HUES48 (cell line): ENCODE results near the gene IKZF2.

Experiments used
- H3K27ac ChIP-seq: one replicate; pipeline ENCODE4 v1.7.0; 2013; ENCODE audit warnings: low read depth, low read length, inconsistent platforms
- H3K27me3 ChIP-seq: 2 replicates; pipeline ENCODE4 v1.6.1; 2013; ENCODE audit warnings: mild to moderate bottlenecking, low read length; ENCODE audit not compliant: control insufficient read depth, insufficient read depth
- H3K36me3 ChIP-seq: 2 replicates; pipeline ENCODE4 v1.6.1; 2013; ENCODE audit warnings: low read length; ENCODE audit not compliant: control insufficient read depth, insufficient read depth
- H3K4me1 ChIP-seq: 2 replicates; pipeline ENCODE4 v1.6.1; 2013; ENCODE audit warnings: mild to moderate bottlenecking, low read length; ENCODE audit not compliant: control insufficient read depth, insufficient read depth
- H3K4me3 ChIP-seq: 2 replicates; pipeline ENCODE4 v1.5.1; 2013; ENCODE audit warnings: mild to moderate bottlenecking, low read depth, low read length
- H3K9ac ChIP-seq: 2 replicates; pipeline ENCODE4 v1.6.1; 2013; ENCODE audit warnings: mild to moderate bottlenecking, low read depth, low read length, moderate library complexity
- H3K9me3 ChIP-seq: 2 replicates; pipeline ENCODE4 v1.6.1; 2013; ENCODE audit warnings: low read length; ENCODE audit not compliant: control insufficient read depth, insufficient read depth

Gene IKZF2

DNA sequence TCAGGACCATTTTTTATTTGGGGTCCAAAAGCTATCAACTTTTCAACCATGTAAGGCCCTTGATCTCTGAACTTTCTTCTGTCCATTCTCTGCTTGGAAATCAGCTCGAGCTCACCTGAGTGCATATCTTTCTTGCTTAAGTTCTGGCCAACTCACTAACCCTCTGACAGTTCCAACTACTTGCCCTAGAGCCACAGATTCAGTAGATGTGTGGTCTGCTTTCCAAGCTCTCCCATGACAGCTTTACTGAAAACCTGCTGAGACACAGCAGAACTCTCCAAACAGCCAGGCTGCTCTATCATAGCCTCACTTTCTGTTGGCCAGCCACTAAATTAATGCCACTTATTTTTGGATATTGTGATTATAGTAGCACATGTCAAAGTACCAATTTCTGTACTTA, 21.2 kb upstream of the IKZF2 start:
- Histone ChIP-seq H3K4me1 (peaks cover under 1% of the 10 kb centered on the region; the same call in 1 of the 2 replicates), H3K4me3 (no peak overlapping the region), H3K9me3 (no peaks in the 10 kb centered on the region), H3K27ac (no peak overlapping the region), H3K27me3 (no peaks in the 10 kb centered on the region), H3K36me3 (no peaks in the 10 kb centered on the region), H3K9ac (no peak overlapping the region)

DNA sequence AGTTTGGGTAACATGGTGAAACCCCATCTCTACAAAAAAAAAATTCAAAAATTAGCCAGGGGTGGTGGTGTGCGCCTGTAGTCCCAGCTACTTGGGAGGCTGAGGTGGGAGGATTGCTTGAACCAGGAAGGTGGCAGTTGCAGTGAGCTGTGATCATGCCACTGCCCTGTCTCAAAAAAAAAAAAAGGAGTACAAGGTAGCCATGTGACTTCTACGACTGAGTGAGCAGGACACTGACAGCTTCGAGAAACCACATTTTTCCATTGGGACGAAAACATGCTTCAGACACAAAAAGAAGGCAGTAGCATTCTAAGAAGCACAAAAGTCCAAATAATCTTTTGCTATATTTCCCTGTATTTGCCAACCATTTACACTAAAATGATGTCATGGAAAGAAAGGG, 19.7 kb upstream of the IKZF2 start:
- Histone ChIP-seq H3K27me3 (no peaks in the 10 kb centered on the region), H3K36me3 (no peaks in the 10 kb centered on the region), H3K4me1 (peaks cover 5% of the 10 kb centered on the region; the same call in 1 of the 2 replicates), H3K27ac (no peak overlapping the region), H3K9me3 (no peaks in the 10 kb centered on the region), H3K4me3 (no peak overlapping the region), H3K9ac (no peak overlapping the region)

DNA sequence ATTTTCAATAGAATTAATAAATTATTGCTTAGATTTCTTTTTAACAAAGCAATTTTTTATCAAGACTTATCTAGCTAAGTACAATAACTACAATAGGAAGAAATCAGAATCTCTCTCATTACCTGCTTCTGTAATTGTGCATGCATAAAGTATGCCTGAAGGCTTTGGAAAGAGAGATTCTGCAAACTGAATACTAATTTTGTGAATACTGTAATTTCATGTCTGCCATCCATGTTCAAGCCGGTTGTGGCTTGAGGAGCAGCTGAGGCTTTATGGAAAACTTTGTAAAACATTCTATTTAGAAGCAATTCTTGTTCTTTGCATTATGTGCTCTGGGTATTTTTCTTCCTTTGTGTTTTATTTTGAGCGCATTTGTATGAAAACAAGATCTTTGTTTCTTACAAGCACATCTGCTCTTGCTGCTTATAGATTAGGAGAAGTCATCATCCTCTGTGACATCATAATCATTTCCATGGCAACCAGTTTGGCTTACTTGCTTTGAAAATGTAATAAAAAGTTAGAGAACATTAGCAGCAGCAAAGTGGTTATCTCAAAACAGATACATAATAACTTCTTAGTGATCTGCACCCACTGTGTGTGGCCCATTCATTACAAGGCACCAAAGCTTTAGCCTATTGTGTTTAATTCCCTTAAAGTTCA, 16.0 kb upstream of the IKZF2 start:
- no peak overlapping the region for H3K9ac ChIP-seq
- no peaks in the 10 kb centered on the region for H3K9me3 ChIP-seq
- H3K36me3 ChIP-seq: no peaks in the 10 kb centered on the region
- no peak overlapping the region for H3K4me3 ChIP-seq
- H3K4me1 ChIP-seq: peaks cover 5% of the 10 kb centered on the region; the same call in 1 of the 2 replicates
- no peaks in the 10 kb centered on the region for H3K27me3 ChIP-seq
- H3K27ac ChIP-seq: no peak overlapping the region

DNA sequence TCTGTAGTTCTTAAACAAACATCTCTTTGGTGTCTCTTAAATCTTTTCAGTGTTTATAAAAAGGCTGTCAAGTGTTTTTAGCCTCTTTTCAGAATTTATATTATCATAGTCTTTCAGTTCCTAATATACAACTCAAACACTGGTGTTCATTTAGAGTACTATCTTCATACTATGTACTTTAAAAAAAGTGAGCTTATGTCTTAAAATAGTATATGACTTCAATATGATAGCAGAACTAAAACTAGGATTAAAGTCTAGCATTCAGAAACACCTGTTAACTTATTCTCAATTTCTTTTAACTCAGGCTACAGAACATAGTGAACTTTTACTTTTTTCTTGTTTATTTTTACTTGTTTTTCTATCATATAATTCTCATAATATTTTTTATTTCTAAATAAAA, 14.7 kb upstream of the IKZF2 start:
- Histone ChIP-seq H3K27me3 (no peaks in the 10 kb centered on the region), H3K36me3 (no peaks in the 10 kb centered on the region), H3K9me3 (no peaks in the 10 kb centered on the region), H3K9ac (no peak overlapping the region), H3K27ac (no peak overlapping the region), H3K4me3 (no peak overlapping the region), H3K4me1 (peaks cover 5% of the 10 kb centered on the region; the same call in 1 of the 2 replicates)

DNA sequence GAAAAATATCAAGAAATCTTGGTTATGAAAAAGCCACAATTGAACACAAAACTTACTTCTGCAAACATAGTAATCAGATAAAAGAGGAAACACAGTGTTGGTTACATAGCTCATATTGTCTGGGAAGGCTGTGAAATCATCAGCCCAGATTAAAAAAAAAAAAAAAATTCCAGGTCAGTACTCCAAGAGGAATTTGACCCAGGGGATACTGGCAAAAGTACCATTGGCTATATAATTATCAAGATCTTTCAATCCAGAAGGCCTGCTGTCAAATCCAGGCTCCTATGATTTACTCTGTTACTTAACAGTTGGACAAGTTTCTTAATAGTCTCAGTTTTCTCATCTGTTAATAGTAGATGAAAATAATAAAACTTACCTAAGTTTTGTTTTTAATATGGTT, 12.9 kb upstream of the IKZF2 start:
- no peak overlapping the region for H3K27ac ChIP-seq
- no peaks in the 10 kb centered on the region for H3K9me3 ChIP-seq
- no peaks in the 10 kb centered on the region for H3K27me3 ChIP-seq
- no peak overlapping the region for H3K9ac ChIP-seq
- H3K4me3 ChIP-seq: no peak overlapping the region
- peaks cover 5% of the 10 kb centered on the region; the same call in 1 of the 2 replicates for H3K4me1 ChIP-seq
- no peaks in the 10 kb centered on the region for H3K36me3 ChIP-seq

DNA sequence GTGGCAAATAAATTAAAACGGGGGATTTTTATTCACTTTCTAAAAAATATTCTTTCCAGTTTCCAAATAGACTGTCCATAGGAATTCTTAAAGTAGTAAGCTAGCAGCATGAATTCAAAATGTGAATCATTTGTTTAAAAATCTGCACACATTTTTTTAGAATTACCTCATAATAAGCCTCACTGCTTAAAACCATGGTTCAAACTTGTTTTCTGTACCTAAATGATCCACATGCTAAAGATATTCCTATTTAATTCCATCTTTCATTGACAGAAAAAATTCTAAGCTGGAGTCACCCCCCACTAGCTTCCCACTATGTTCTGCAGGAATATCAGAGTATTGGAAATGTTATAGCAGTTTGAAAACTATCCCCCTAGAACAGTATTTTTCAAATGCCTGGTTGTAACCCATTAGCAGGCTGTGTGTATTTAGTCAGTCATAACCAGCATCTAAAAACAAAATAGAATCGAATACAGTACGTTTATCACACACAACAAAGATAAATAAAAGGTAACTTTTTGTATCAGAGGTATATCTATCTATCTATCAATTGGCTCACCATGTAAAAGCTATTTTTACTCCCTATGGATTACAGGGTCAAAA, 11.2 kb upstream of the IKZF2 start:
- Histone ChIP-seq H3K4me3 (no peak overlapping the region), H3K27ac (no peak overlapping the region), H3K9me3 (no peaks in the 10 kb centered on the region), H3K36me3 (no peaks in the 10 kb centered on the region), H3K9ac (no peak overlapping the region), H3K4me1 (peaks cover 4% of the 10 kb centered on the region; the same call in 1 of the 2 replicates), H3K27me3 (no peaks in the 10 kb centered on the region)

DNA sequence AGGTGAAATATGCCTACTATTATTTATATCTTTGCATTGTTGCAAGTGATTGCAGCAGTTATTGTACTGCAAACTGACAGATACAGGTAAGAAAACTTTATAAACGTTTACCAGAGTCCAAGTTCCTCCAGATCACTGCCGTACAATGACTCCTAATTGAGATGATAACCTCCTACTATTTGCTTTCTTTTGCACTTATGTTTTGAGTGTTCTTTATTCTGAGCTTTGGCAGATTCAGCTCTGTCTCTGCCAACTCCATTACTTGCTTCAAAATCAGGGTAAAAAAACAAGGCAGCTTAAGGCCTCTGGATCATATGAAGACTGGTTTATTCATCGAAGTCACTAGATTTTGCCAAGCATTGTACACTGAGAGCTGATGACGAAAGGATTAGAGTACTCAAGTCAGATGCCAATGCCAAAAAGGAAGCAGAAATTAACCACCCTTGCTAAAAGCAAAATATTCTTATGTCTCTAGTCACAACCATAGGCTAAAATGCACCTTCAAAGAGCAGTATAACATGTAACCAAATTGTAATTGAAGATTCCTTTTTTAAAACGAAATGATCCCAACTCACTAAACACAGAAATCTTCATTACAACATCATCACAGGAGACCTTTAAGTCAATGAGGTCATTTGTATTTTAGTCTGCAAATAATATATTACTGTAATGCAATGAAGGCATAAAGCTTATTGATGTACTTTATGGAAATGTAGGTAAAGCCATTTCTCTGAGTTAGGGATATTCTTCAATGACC, 10.5 kb upstream of the IKZF2 start:
- no peak overlapping the region for H3K27ac ChIP-seq
- H3K9ac ChIP-seq: no peak overlapping the region
- H3K9me3 ChIP-seq: no peaks in the 10 kb centered on the region
- no peak overlapping the region for H3K4me3 ChIP-seq
- no peaks in the 10 kb centered on the region for H3K4me1 ChIP-seq
- no peaks in the 10 kb centered on the region for H3K36me3 ChIP-seq
- no peaks in the 10 kb centered on the region for H3K27me3 ChIP-seq

DNA sequence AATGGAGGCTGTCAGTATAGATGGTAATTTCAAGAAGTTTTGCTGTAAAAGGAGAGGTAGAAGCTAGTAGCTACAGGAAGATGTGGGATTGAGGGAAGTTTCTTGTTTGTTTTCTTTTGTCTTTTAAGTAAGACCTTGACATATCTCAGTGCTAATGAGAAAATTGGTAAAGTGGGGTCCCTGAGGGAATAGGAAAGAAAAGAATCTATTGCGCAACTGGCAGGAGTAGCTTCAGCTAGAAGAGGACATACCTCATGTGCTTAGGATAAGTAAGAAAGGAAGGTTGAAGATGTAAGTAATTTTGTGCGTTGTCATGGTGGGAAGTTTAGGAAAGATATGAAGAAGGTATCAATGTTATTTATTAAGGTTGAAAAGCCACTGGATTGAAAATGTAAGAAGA, 8.4 kb upstream of the IKZF2 start:
- H3K9ac ChIP-seq: no peak overlapping the region
- no peaks in the 10 kb centered on the region for H3K4me1 ChIP-seq
- H3K9me3 ChIP-seq: no peaks in the 10 kb centered on the region
- H3K27ac ChIP-seq: no peak overlapping the region
- H3K36me3 ChIP-seq: no peaks in the 10 kb centered on the region
- no peak overlapping the region for H3K4me3 ChIP-seq
- no peaks in the 10 kb centered on the region for H3K27me3 ChIP-seq

DNA sequence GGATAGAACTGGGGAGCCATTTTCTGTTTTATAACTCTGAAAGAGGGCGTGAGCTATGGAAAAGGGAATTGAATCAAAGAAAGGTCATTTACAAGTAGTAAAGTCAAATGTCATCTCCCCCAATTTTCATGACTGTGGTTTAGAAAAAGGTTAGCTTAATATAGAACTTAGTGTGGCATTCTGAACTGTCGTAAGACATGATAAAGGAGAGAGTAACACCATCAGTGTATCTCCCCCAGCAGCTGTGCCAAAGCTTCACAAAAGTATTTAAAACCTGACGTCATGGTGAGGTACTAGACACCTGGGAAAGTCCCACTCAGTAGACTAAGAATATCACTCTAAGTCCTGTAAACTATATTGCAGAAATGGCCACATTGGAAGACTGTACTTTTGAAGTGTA, 5.8 kb upstream of the IKZF2 start:
- Histone ChIP-seq H3K27me3 (peaks cover 7% of the 10 kb centered on the region; the same call in 1 of the 2 replicates), H3K36me3 (no peaks in the 10 kb centered on the region), H3K9ac (no peak overlapping the region), H3K4me1 (peaks cover 12% of the 10 kb centered on the region), H3K4me3 (no peak overlapping the region), H3K27ac (no peak overlapping the region), H3K9me3 (no peaks in the 10 kb centered on the region)

DNA sequence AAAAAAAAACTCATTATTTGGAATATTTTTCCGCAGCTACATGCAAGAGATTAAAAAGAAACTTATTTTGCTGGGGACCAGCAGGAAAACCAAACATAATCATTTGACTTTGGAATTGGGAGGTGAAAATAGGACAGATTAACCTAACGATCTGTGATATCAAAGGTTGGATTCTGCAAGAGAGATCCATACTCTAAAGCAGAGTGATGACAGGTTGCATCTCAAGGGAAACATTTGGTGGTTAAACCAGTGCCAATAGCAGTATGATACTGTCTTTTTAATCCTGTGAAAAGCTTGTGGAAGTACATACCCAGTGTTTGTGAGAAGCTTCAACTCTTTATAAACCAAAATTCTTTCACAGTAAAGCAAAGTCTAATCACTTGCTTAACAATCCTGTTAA, 5.3 kb upstream of the IKZF2 start:
- Histone ChIP-seq H3K9me3 (no peaks in the 10 kb centered on the region), H3K9ac (no peak overlapping the region), H3K4me1 (peaks cover 13% of the 10 kb centered on the region), H3K36me3 (no peaks in the 10 kb centered on the region), H3K4me3 (no peak overlapping the region), H3K27me3 (peaks cover 7% of the 10 kb centered on the region; the same call in 1 of the 2 replicates), H3K27ac (no peak overlapping the region)

DNA sequence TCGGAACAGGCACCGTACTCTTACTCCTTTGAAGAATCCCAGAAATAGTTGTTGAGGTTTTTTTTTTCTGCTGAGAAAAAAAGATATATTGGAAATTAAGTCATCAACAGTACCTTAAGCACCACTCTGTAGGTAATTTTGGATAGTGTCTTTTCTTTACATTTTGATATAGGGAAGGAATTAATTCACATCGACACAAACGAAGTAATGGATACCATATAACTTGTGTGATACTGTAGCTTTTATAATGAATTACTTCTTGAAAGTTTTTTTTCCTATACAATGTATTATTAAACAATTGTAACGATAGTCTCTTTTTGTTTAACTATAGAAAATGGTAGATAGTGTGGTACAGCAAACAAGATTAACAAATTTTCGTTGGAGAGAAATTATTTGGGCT, 1.5 kb upstream of the IKZF2 start:
- H3K4me1 ChIP-seq: peaks cover 26% of the 10 kb centered on the region
- H3K9ac ChIP-seq: no peak overlapping the region
- peaks cover 7% of the 10 kb centered on the region; the same call in 1 of the 2 replicates for H3K27me3 ChIP-seq
- H3K4me3 ChIP-seq: peak overlapping the region; percentile 84
- no peaks in the 10 kb centered on the region for H3K36me3 ChIP-seq
- H3K27ac ChIP-seq: no peak overlapping the region
- no peaks in the 10 kb centered on the region for H3K9me3 ChIP-seq
